ENCODE results near the gene EIF4G3. TPM values are rescaled to one million over a fixed set of nuclear protein-coding genes. Genes with fewer than 3 reads are reported as not detected.
"Not testable (repeated sequence)": the region's sequence is repeated elsewhere in the genome, so short reads cannot be mapped to it uniquely, and the experiment has no call there.

EIF4G3 gene, protein sequence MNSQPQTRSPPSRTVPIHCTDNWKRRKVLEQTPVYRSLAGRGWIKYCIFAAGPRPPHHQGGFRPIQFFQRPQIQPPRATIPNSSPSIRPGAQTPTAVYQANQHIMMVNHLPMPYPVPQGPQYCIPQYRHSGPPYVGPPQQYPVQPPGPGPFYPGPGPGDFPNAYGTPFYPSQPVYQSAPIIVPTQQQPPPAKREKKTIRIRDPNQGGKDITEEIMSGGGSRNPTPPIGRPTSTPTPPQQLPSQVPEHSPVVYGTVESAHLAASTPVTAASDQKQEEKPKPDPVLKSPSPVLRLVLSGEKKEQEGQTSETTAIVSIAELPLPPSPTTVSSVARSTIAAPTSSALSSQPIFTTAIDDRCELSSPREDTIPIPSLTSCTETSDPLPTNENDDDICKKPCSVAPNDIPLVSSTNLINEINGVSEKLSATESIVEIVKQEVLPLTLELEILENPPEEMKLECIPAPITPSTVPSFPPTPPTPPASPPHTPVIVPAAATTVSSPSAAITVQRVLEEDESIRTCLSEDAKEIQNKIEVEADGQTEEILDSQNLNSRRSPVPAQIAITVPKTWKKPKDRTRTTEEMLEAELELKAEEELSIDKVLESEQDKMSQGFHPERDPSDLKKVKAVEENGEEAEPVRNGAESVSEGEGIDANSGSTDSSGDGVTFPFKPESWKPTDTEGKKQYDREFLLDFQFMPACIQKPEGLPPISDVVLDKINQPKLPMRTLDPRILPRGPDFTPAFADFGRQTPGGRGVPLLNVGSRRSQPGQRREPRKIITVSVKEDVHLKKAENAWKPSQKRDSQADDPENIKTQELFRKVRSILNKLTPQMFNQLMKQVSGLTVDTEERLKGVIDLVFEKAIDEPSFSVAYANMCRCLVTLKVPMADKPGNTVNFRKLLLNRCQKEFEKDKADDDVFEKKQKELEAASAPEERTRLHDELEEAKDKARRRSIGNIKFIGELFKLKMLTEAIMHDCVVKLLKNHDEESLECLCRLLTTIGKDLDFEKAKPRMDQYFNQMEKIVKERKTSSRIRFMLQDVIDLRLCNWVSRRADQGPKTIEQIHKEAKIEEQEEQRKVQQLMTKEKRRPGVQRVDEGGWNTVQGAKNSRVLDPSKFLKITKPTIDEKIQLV (N-terminal part only)
- polyA plus RNA-seq (2013, experiment 1 of 2; ENCODE audit: insufficient read length), result 40.1 TPM
- 45.5 TPM for polyA plus RNA-seq (2013, experiment 2 of 2; ENCODE audit: insufficient read length)

DNA sequence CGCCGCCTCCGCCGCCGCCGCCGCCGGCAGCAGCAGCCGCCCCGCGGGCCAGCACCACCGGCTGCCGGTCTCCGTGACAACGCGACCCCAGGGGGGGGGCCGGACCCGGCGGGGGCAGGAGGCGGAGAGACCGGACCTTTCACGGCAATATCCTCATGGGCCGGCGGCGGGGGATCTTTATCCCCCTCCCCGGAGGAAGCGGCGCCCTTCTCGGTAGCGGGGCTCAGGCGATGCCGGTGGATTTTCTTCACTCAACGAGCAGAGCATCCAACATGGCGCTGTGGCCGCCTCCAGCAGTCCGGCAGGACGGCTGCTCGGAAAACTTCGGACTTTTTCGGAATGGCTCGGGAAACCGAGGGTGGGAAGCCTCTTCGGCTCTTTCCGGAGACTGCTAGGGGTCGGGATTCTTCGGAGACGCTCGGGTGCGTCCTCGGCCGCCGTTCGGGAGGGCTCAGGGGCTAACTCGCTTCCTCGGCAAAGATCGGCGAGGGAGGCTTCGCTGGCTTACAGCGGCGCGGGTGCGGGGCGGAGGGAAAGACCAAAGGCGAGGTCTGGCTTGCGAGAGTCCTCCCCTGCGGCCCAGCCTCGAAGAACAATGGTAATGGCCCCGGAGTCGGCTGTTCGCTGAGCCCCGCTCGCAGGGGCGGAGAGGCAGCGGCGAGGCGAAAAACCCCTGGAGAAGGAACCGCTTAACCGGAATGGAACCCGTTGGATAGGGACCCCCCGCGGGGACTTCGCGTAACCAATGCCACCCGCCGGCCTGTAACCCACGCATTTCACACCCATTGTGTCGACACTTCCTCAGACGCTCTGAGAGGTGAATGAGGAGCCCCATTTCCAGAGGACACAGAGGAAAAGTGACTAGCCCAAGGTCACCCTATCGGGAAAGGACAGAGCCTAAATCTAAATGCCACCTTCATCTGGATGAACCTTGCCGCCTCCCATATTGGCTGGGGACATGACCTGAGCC, at the start of gene EIF4G3:
EIF4G3 (minus strand) TSS at position 312 of the 970 bp plus-strand sequence. CDS start 174,155 bp downstream, outside the sequence.
- DNase-seq, result peak; percentile 95

DNA sequence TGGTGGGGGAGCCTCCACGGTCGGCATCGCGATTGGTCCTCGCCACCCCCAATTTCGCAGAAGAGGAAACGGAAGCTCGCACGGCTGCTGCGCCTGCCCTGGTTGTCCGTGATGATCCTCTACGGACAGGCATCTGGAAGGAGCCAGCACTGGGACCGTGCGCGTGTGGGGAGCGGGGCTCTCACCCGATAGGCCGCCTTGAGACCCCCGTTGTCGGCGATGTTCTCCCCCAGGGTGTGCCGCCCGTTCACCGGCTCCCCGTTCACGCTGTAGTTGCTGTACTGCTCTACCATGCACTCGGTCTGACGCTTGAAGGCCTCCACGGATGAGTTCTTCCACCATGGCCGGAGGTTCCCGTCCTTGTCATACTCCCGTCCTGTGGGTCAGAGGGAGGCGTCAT, 48.4 kb upstream of the EIF4G3 start:
- DNase-seq, result no peak

DNA sequence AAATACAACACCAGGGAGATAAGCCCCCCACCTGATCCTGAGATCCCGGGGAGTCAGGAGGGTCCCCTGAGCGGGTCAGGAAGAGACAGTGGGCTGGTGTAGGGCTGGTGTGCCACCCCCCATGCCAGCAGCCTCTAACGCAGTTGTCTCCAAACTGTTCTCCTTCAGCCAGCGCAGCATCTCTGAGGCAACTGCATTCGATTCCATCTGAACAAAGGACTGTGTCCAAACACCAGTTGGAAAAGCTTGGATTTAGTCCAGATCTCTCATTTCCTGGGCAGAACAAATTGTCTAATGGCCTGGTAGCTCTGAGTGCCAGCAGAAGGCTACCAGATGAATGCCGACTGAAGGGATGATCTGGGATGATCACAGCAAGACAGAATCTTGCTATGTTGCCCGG, 44.1 kb upstream of the EIF4G3 start:
- DNase-seq, result no peak

DNA sequence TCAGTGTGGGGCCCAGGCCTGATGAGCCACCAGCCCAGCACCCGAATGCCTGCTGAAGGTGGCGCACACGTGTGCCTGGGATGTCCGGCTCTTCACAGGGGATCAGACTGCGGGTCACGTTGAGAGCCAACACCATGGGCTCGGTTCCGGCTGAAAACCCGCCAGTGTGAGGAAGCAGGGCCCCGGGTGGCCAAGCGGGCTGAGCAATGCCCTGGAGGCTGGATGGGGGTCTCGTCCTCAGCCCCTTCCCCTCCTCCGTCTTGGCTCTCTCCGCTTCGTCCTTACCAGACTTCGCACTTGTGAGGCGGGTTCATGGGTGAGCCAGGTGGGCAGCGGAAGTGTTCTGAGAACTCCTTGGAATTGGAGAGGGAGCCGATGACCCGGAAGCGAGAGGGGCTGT, 43.0 kb upstream of the EIF4G3 start:
- no peak for DNase-seq

DNA sequence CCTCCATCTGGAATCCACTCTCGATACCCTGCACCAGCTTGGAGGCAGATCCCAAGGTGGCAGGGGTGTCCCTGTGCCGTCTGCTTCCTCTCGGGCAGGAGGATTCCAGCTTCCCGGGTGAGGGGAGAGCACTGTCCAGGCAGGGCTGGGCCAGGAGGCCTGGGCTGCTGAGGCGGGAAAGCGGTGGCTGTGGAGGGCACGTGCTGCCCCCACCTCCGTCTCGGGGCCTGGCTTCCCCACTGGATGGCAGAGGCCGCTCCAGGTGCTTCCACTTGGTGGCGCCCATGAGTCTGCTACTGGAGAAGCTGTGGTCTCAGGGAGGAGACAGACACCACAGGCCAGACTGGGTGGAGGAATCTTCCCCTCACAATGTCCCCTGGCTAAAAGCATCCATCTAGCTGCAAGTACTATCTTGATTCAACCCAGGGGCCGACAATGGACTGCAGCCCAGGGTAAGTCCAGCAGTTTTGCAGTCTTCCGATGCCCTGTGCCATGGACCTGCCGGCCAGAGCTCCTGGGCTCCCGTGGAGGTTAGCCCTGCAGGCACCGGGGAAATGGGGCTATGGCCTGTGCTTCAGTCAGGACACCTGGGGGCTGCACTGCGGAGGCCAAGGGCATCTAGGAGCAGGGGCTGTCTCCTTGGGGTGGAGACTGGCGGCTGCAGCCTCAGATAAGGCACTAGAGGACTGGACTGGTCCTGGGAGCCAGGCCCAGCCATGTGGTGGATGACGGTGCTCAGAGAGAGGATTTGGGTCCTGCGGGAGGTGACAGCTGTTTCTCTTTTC, 41.3 kb upstream of the EIF4G3 start:
- peak; percentile 28 for DNase-seq

DNA sequence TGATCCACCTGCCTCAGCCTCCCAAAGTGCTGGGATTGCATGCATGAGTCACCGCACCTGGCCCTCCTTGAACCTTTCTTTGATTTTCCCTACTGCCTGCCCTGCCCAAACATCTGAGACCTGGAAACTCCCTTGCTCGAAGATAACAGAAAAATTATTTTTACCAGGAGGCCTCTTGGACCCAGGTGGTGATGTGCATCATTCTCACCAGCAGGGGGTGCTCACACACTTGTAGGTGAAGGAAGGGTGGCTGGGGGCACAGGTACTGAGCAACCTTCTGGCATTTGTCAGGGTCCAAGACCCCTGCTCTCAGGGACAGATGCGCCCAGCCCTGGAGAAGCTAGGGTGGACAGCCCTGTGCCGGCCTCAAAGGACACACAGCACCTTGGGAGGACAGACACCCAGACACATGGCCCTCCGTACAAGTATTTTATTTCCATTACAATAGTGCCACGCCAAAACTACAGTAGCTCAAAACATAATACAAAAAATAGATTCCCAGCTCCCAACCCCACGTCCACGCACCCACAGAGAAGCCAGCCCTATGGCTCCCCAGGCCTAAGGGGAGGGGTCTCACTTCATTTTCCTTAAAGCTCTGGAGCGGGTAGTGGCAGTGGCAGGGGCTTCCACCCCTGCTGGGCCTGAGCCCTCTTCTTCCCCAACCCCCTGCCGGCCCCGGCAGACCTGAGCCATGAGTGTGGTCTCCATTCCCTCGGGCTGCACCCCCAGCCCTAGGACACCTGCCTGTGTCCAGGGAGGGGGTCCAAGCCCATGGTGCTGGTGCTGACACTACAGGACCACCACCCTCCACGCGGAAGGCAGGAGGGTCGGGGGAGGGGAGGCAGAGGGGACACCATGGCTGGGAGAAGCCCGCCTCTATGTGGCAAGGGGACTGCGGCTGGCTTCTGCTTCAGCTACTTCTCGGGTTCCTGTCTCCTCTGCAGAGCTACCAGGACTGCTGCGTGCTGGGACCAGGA, 40.4 kb upstream of the EIF4G3 start:
- peak; percentile 40 for DNase-seq

DNA sequence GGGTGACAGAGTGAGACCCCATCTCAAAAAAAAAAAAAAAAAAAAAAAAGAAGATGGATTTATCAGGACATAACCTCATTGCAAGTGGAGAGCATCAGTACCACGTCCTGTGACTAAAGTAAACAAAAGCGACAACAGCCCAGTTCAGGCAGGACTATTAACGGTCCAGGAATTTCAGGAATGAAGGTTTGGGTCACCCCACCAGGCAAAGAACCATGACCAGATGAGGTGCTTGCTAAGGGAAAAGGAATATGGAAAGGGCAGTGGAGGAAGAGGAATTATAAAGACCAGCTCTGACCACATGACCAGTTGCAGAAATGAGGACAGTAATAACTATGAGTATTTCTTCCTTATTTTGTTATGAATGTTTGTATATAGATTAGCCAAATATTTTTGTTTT, 35.4 kb upstream of the EIF4G3 start:
- DNase-seq, result peak; percentile 58

DNA sequence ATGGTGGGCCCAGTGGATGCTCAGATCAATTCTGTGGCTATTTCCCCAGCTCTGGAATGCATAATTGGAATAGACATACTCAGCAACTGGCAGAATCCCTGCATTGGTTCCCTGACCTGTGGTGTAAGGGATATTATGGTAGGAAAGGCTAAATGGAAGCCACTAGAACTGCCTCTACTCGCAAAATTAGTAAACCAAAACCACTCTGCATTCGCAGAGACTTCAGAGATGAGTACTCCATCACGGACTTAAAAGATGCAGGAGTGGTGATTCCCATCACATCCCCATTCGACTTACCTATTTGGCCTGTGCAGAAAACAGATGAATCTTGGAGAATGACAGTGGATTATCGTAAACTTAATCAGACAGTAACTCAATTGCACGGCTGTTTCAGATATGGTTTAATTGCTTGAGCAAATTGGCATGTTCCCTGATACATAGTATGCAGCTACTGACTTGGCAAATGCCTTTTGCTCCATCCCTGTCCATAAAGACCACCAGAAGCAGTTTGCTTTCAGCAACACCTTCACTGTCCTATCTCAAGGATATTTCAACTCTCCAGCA, 31.5 kb upstream of the EIF4G3 start:
- DNase-seq, result not testable (repeated sequence)

DNA sequence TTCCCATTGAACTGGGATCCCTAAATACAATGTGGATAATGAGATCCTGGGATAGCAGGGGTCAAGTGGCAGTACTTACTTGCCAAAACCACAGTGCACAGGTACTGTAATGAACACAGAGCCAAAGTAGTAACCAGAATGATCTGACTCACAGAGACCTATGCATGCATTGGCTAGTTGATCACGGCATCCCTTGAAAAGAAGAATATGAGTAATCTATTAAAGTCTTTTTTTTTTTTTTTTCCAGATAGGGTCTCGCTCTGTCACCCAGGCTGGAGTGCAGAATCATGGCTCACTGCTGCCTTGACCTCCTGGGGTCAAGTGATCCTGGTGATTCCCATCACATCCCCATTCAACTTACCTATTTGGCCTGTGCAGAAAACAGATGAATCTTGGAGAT, 29.4 kb upstream of the EIF4G3 start:
- no peak for DNase-seq

DNA sequence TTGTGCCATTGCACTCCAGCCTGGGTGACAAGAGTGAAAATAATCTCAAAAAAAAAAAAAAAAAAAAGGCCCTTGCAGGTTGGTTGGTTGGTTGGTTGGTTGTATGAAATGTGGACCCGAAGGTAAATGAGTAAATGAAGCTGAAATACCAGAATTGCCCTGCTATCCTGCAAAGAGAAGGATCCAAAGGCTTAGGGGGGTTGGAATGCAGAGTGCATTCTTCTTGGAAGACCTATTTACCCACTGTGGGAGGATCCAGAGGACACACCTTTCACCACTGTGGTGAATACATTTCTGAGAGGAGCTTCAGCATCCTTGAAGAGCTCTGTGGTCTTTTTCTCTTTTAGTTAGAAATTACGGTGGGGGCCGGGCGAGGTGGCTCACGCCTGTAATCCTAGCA, 28.7 kb upstream of the EIF4G3 start:
- DNase-seq, result no peak

DNA sequence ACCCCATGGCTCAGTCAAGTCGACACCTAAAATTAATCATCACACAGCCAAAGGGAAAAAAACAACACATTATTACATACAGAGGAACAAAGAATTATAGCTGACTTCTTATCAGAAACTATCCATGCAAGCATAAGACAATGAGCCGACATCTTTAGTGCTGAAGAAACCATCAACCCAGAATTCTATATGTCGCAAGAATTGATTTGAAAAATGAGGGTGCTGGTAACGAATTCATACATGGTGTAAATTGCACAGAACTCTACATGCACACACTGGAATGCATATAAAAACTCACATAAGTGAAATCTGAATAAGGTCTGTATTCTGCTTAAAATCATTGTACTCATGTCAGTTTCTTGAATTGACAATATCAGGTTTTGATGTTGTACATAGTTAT, 25.0 kb upstream of the EIF4G3 start:
- DNase-seq, result no peak

DNA sequence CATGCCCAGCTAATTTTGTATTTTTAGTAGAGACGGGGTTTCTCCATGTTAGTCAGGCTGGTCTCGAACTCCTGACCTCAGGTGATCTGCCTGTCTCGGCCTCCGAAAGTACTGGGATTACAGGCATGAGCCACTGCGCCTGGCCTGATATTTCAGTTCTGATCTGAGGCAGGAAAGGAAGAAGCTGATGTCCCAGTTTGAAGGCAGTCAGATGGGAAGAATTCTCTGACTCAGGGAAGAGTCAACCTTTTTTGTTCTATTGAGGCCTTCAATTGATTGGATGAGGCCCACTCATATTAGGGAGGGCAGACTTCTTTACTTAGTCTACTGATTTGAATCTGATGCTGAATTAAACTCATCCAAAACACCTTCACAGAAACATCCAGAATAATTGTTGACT, 24.5 kb upstream of the EIF4G3 start:
- peak; percentile 19 for DNase-seq

DNA sequence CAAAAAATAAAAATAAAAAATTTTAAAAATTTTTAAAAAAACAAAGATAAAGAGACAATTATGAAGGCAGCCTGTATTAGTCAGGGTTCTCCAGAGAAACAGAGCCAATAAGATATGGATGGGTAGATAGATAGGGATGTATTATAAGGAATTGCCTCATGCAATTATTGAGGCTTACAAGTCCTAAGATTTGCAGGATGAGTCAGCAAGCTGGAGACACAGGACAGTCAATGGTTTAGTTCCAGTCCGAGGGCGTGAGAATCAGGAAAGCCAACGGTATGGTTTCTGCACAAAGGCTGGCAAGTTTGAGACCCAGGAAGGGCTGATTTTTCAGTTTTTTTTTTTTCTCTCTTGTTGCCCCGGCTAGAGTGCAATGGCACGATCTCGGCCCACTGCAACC, 24.1 kb upstream of the EIF4G3 start:
- peak; percentile 47 for DNase-seq

DNA sequence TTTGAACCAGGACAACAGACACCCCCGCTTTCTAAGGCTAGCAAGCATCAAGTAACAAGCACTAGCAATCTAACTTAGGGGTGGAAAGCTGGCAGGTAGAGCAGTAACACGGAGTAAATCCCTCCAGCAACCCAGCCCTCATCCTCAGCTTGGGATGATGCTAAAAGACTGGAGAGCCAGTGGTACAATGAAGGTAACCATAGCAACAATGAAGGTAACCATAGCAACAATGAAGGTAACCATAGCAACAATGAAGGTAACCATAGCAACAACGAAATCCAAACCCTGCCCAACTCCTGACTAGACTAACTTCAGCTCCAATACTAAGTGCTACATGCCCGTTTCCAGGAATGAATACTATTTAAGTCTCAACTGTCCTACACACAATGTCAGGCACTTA, 22.2 kb upstream of the EIF4G3 start:
- DNase-seq, result no peak

DNA sequence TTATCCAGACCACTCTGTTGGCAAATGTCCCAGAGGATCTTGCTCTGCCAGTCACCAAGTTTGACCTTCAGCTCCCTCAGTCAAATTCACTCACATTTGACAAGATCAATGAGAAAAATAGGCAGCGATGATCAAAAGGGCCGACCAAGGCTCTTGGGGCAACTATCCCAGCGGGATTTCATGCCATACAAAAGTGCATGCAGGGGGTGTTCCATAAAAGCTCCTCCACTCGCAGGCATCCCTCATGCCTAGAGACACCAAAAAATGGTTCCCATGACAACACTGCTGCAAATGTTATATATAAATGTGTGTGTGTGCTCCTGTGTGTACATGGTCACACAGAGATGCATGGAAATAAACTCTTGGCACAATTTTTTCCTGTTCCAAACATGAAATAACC, 16.2 kb upstream of the EIF4G3 start:
- DNase-seq, result no peak

DNA sequence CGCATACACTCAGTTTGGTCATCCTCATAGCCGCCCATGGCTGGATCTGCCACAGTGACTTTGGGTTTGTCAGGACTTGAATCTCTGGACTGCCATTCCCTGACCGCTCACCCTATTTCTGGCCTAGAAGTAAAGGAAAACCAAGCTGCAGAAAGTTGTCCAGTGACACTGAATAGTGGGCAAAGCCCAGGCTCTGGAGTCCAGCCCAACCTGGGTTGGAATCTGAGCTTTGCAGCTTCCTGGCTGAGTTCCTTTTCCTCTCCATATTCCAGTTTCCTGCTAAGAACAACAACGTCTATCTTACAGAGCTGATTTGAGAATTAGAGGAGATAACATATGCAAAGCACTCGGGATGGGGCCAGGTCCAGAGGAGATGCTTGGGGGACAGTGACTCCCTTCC, 15.6 kb upstream of the EIF4G3 start:
- DNase-seq, result no peak

DNA sequence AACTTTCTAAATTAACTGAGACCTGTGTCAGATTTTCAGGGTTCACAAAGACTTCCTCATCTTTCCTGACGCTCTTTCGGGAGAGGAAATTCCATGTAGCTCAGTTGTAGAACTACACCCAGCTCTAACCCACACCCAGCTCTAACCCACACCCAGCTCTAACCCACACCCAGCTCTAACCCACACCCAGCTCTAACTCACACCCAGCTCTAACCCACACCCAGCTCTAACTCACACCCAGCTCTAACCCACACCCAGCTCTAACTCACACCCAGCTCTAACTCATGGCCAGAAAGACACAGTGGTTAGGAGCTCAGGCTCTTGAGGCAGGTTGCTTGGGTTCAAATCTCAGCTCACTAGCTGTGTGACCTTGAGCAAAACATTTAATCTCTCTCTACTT, 14.1 kb upstream of the EIF4G3 start:
- DNase-seq, result not testable (repeated sequence)

DNA sequence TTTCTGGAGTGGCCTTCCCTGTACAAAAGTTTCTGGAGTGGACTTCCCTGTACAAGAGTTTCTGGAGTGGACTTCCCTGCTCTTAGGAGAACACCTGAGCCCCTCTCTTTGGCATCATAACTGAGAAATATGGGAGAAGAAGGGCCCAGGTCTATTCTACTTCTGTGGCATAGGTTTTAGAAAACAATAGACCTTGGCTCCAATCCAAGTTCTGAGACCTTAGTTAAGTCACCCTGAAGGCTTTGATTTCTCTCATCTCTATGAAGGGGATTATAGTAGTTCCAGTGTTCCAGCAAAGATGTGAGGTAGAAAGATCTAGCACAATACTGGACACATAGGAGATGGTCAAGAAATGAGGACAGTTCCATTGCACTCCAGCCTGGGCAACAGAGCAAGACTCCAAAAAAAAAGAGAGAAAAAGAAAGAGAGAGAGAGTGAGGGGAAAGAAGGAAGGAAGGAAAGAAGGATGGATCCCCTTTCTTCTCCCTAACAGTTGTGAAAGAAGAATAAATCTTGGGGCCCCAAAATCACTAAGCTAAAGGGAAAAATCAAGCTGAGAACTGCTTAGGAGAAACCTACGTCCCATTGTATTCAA, 13.3 kb upstream of the EIF4G3 start:
- no peak for DNase-seq

DNA sequence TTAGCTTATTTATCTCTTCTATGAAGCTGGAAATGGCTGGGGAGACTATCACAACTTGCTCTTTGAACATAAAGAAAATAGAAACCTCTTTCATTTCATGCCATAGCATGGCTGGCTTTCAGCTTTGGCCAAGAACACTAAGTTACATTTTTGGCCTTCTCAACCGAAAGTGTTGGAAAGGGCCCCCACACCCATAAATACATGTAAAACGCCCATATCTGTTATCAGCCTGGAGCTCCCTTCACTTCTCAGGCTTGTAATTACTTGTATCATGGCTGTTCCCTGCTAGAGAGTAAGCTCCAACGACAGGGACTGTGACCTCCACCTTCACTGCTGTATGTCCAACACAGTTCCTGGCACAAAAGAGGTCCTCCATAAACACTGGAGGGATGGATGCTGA, 12.7 kb upstream of the EIF4G3 start:
- no peak for DNase-seq

Data from fibroblast of skin of back (primary cell).